AG04450 (cell line): ENCODE data around the gene SMCO4. TPM values are rescaled to one million over a fixed set of nuclear protein-coding genes. Genes with fewer than 3 reads are reported as not detected.
"Not testable (repeated sequence)": the region's sequence is repeated elsewhere in the genome, so short reads cannot be mapped to it uniquely, and the experiment has no call there.

Experiments
- CTCF ChIA-PET: fragments of 300-600, 350-600 bp; formaldehyde crosslinking; extraction: SDS; loops from one replicate; lab custom pipeline; 2022; ENCODE audit warnings: antibody characterized with exemption, inconsistent platforms; lab: Charles Lee
- POLR2A ChIA-PET: fragments of 350-600 bp; formaldehyde crosslinking; extraction: SDS; loops from one replicate; lab custom pipeline; 2021; ENCODE audit warnings: antibody characterized with exemption, inconsistent platforms; lab: Yijun Ruan, JAX
- DNase-seq: peaks from one replicate; pipeline ENCODE4 v3.0.0-alpha.2; 2011; ENCODE audit warnings: low read depth, low spot score
- H3K27ac ChIP-seq: one replicate; pipeline ENCODE4 v1.5.1; 2012; ENCODE audit warnings: low read depth, low read length, control low read depth
- H3K27me3 ChIP-seq: one replicate; pipeline ENCODE4 v1.6.0; 2012; ENCODE audit warnings: low read length; ENCODE audit not compliant: control insufficient read depth, insufficient read depth
- H3K4me3 ChIP-seq: 2 replicates; pipeline ENCODE4 v1.5.1; 2011; ENCODE audit warnings: mild to moderate bottlenecking, low read depth, low read length, control low read depth
- H3K9me3 ChIP-seq: 2 replicates; pipeline ENCODE4 v1.5.1; 2012; ENCODE audit warnings: low read length; ENCODE audit not compliant: control insufficient read depth, insufficient read depth
- polyA plus RNA-seq: library from polyadenylated mRNA; depleted of rRNA; stranded (reverse); fragments of >200 nt; gene quantifications from 2 replicates; pipeline ENCODE4 v1.2.3, GENCODE V29; 2011
- TF ChIP-seq, protein P1 (sequence below): IDR thresholded peaks from 2 replicates; pipeline ENCODE4 v1.5.1; 2011; ENCODE audit warnings: low read depth, low read length, control low read depth, inconsistent platforms

Gene SMCO4
- polyA plus RNA-seq, 1 experiment = 8.6 TPM

DNA sequence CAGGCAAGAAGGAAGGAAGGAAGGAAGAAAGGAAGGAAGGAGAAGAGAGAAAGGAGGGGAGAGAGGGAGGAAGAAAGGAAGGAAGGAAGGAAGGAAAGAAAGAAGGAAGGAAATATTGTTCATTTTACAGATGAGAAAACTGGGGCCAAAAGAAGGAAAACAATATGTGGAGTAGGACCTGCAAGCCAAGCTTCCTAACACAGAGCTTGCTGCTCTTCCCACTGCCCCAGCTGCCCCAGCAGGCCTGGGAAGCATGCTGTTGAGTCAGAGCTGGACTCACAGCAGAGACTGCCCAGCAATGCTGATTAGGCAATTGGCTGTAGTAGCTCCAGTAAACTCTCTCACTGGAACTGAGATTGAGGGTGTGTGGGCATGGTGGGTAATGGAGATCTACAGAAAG, 42.6 kb upstream of the SMCO4 start:
- ChIA-PET POLR2A (no interaction called here), CTCF (interaction anchor here (0.5 kb wide), 1 partner anchor 59 kb away, joined by 10 read pairs; no protein-coding TSS in a partner anchor)
- peaks cover 7% of the 10 kb centered on the region for H3K27me3 ChIP-seq
- H3K9me3 ChIP-seq = no peaks in the 10 kb centered on the region; the same call in 1 of the 2 replicates
- H3K27ac ChIP-seq = no peak overlapping the region
- TF ChIP-seq, protein P1, sequence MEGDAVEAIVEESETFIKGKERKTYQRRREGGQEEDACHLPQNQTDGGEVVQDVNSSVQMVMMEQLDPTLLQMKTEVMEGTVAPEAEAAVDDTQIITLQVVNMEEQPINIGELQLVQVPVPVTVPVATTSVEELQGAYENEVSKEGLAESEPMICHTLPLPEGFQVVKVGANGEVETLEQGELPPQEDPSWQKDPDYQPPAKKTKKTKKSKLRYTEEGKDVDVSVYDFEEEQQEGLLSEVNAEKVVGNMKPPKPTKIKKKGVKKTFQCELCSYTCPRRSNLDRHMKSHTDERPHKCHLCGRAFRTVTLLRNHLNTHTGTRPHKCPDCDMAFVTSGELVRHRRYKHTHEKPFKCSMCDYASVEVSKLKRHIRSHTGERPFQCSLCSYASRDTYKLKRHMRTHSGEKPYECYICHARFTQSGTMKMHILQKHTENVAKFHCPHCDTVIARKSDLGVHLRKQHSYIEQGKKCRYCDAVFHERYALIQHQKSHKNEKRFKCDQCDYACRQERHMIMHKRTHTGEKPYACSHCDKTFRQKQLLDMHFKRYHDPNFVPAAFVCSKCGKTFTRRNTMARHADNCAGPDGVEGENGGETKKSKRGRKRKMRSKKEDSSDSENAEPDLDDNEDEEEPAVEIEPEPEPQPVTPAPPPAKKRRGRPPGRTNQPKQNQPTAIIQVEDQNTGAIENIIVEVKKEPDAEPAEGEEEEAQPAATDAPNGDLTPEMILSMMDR = no peak
- peak; percentile 29 for DNase-seq
- H3K4me3 ChIP-seq = no peak overlapping the region

DNA sequence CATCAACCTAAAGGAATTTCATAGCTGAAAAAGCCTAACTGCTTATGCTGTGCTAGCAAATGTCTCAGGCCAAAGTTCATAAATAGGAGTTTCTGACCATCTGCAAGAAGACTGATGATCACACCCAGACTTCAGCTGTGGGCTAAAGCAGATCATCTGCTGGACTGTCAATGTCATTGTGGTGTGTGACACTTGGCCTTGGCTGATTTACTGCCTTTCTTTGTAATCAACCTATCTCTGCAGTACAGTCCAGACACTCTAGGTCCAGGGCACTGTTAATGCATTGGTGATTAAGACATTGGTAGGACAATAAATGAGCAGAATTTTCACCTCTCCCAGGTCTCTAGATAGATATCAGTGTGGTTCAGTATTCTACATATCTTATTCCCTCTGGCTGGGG, 40.3 kb upstream of the SMCO4 start:
- TF ChIP-seq, protein P1 = no peak
- no peak overlapping the region for H3K4me3 ChIP-seq
- POLR2A ChIA-PET = no interaction called here
- peaks cover 5% of the 10 kb centered on the region for H3K27me3 ChIP-seq
- no peak for DNase-seq
- CTCF ChIA-PET = no interaction called here
- no peaks in the 10 kb centered on the region; the same call in 1 of the 2 replicates for H3K9me3 ChIP-seq
- H3K27ac ChIP-seq = no peak overlapping the region

DNA sequence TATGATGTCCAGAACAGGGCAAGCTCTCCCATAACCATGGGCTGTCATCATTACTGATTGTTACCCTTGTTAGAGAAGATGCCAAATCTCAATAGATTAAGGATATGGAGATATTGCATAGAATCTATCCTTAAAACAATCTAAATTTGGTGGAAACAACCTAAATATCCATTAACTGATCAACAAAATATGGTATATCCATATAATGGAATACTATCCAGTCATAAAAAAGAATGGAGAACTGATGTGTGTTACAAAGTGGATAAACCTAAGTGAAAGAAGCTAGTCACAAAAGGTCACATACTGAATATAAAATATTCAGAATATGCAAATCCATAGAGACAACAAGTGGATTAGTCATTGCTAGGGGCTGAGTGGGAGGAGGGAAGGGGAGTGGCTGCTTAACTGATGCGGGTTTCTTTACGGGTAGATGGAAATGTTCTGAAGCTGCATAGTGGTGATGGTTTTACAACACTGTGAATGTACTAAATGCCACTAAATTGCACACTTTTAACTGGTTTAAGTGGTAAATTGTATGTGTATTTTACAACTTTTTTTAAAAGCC, 36.1 kb upstream of the SMCO4 start:
- H3K27ac ChIP-seq = no peak overlapping the region
- TF ChIP-seq, protein P1 = no peak
- POLR2A ChIA-PET = no interaction called here
- H3K9me3 ChIP-seq = no peaks in the 10 kb centered on the region; the same call in 1 of the 2 replicates
- no peak overlapping the region for H3K4me3 ChIP-seq
- DNase-seq = no peak
- CTCF ChIA-PET = no interaction called here
- H3K27me3 ChIP-seq = no peaks in the 10 kb centered on the region

DNA sequence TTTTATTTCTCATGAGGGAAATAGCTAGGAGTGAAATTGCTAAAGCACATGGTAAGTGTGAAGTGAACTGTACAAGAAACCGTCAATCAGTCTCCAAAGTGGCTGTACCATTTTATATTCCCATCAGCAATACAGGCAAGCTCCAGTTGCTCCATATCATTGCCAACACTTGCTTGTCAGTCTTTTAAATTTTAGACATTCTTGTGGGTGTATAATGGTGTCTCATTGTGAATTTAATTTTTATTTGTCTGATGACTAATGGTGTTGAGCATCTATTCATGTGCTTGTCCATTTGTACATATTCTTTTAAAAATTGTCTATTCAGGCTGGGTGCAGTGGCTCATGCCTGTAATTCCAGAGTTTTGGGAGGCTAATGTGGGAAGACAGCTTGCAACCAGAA, 34.1 kb upstream of the SMCO4 start:
- Histone ChIP-seq H3K4me3 (no peak overlapping the region), H3K9me3 (no peaks in the 10 kb centered on the region; the same call in 1 of the 2 replicates), H3K27ac (no peak overlapping the region), H3K27me3 (no peaks in the 10 kb centered on the region)
- ChIA-PET CTCF (interaction anchor here (0.7 kb wide), 2 partner anchors 68 to 452 kb away, joined by 3 read pairs; no protein-coding TSS in a partner anchor), POLR2A (no interaction called here)
- DNase-seq = no peak
- TF ChIP-seq, protein P1 = no peak

DNA sequence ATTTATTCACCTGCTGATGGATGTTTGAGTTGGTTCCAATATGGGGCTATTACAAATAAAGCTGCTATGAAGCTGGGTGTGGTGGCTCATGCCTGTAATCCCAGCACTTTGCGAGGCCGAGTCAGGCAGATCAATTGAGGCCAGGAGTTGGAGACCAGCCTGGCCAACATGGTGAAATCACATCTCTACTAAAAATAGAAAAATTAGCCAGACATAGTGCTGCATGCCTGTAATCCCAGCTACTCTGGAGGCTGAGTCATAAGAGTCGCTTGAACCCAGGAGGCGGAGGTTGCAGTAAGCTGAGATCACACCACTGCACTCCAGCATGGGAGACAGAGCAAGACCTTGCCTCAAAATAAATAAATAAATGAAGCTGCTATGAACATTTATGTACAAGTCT, 33.7 kb upstream of the SMCO4 start:
- H3K9me3 ChIP-seq, DNase-seq, POLR2A ChIA-PET, H3K4me3 ChIP-seq, H3K27ac ChIP-seq, H3K27me3 ChIP-seq, CTCF ChIA-PET: not testable (repeated sequence)
